Measurements from ENCODE around the gene TBC1D4.

Gene TBC1D4

GRCh38 chr13:75418997-75419396 is 63.0 kb downstream of the TBC1D4 start:
- no peak for DNase-seq (ENCODE audit: low read depth in 2 of 2, low spot score in 1 of 2)

- no peak for DNase-seq (ENCODE audit: low read depth in 2 of 2, low spot score in 1 of 2)
Observed at GRCh38 chr13:75418186-75418843, 63.7 kb downstream of the TBC1D4 start.

DNA sequence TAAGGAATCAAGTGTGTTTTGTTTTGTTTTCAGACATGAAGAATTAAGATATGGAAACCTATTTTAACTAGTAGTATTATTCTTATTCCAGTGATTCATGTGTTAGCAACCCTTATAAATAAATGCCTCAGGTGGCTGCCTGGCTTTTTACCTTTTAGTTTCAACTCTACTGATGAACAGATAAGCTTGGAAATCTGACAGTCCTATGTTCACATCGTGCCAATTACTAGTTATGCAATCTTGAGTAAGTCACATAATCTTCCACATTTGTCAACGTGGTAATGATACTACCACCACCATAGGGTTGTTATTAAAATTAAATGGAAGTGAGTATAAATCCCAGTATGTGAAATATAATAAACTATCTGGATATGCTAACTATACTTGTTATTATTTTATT is 64.3 kb downstream of the TBC1D4 start:
- no peak for DNase-seq (ENCODE audit: low read depth in 2 of 2, low spot score in 1 of 2)

GRCh38 chr13:75417012-75417384 is 65.0 kb downstream of the TBC1D4 start:
- DNase-seq (ENCODE audit: low read depth in 2 of 2, low spot score in 1 of 2) = no peak

GRCh38 chr13:75416327-75417011 is 65.5 kb downstream of the TBC1D4 start:
- DNase-seq (ENCODE audit: low read depth in 2 of 2, low spot score in 1 of 2) = no peak

DNA sequence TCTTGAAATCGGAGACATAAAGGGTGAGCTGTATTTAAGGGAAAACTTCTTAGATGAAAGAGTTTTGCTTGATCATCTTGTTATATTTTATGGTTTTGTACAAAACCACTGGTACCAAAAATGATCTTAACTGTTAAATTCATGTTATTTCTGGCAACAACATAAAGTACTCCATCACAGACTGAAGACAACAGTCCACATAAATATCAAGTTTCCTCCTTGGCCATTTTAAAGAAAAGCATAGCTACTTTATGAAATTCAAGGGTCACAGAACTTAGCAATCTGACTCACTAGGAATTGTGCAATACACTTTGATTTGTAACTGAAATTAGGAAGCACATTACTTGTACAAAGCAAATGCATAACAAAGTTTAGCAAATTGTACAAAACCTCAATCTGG is 66.3 kb downstream of the TBC1D4 start:
- DNase-seq (ENCODE audit: low read depth in 2 of 2, low spot score in 1 of 2) = no peak

DNA sequence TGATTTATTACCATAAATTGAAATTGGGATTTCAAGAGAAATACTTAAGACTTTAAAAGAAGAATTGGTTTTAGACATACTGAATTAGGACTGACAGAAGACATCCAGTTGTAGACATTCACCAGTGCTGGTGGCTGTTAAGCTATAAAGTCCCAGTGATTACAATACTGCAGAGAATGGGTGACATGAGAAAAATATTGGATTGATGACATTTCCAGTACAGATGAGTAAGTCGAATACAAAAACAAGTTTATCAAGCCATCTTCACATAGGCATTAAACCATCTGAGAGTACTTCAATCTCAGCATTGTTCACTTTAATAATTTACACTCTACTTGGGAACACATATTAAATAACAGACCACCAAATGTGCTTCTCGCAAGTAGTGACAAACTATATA is 66.8 kb downstream of the TBC1D4 start:
- DNase-seq (ENCODE audit: low read depth in 2 of 2, low spot score in 1 of 2) = no peak

DNA sequence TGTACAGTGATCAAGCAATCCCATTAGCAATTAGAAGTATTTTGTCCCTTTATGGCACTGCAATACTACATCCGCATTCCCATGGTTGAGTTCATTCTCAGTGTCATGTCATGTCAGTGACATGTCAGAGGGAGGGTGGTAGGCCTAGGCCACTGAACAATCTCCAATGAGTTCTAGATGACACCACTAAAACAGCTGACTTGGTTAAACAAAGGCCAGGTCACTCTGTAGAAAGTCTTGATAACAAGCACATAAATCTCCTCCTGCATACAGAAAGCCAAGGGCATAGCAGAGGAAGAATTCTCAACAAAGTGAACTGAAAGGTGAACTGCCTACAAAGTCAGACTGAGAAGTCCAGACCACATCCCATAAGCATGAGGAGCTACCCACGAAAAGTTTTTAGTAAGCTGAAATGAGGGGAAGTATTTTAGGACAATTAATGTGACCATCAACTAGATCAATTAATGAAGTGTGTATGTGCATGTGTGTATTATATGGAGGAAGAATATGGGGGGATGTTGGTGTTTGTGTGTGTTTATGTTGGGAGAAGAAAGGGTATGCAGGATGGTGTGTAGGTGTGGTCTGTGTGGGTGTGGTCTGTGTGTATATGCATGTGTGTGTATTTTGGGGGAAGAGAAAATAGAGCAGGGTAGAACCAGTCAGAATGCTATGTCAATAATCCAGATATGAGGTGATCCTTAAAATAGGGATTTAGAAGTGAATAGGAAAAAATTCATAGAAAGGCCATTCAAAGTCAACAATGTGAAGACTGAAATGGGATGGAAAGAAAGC is 67.7 kb downstream of the TBC1D4 start:
- no peak for DNase-seq (ENCODE audit: low read depth in 2 of 2, low spot score in 1 of 2)

DNA sequence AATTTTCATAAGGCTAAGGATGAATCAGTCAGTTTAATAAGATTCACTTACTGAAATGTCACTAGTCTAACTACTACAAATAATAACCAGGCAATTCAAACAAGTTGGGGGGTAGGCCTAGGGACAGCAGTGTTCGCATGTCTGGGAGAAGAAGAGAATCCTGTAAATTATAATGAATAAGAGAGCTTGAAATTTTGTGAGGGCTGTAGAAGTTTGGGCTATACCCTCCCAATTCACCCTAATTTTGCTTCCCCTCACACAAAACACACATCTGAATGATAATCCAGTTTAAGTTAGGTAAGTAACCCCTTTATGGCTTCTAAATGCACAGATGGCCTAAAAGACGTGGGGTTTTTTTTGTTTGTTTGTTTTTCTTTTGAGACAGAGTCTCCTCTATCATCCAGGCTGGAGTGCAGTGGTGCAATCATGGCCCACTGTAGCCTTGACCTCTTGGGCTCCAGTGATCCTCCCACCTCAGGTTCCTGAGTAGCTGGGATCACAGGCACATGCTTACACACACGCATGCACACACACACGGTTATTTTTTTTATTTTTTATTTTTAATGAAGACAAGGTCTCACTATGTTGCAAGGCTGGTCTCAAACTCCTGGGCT is 69.9 kb downstream of the TBC1D4 start:
- DNase-seq (ENCODE audit: low read depth in 2 of 2, low spot score in 1 of 2) = no peak

DNA sequence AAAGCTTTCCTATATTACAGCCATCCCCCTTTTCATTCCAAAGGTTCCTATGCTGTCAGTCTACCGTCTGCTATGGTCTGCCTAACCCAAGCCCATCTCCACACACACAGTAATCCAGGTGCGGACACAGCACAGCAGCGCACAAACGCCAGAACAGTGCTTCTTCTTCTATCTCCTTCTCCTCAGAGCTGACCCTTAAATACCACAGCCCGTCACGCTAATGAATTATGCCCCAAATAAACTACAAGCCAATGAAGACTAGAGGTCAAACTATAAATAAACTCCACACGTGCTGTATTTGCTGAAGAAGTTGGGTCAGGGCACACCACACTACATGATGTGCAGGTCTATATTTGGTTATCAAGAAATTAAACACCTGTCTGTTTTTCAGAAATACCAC is 71.8 kb downstream of the TBC1D4 start:
- DNase-seq (ENCODE audit: low read depth in 2 of 2, low spot score in 1 of 2) = no peak

- no peak for DNase-seq (ENCODE audit: low read depth in 2 of 2, low spot score in 1 of 2)
Observed at GRCh38 chr13:75407998-75408397, 74.0 kb downstream of the TBC1D4 start.

DNA sequence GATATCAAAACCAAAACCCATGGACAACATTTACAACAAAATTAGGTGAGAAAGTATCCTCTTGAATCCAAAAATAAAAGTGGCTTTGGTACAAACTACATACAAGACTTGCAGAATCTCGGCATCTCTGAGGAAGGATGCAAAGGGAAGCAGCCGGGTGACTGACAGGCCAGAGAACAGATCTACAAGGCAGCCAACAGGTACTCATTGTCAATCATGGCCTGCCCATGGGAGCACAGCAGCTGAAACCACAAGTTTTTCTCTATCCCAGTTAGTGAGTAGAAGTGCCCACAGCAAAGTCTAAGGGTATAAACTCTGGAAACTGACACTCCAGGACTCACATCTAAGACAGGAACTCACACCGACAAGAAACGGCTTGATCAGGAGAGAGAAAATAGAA is 74.5 kb downstream of the TBC1D4 start:
- DNase-seq (ENCODE audit: low read depth in 2 of 2, low spot score in 1 of 2) = no peak

GRCh38 chr13:75405976-75406703 is 75.8 kb downstream of the TBC1D4 start:
- no peak for DNase-seq (ENCODE audit: low read depth in 2 of 2, low spot score in 1 of 2)

GRCh38 chr13:75404726-75405125 is 77.2 kb downstream of the TBC1D4 start:
- DNase-seq (ENCODE audit: low read depth in 2 of 2, low spot score in 1 of 2) = no peak

DNA sequence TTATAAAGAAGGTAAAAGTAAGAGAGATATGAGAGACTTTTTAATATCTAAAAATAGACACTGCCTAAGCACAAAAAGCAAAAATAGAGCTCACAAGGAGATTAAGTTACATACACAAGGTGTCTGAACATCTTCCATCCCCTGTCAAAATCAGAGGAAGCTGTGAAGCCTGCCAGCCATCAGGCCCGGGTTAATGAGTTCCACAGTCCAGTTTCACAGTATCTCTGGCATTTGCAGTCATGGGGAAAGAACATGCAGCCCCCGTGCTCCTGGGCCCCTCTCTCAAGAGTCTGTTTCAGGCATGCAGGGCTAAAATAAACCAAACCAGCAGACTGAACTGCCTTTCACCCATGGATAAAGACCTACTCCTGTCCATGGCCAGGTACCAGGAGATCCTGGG is 79.2 kb downstream of the TBC1D4 start:
- DNase-seq (ENCODE audit: low read depth in 2 of 2, low spot score in 1 of 2) = no peak

DNA sequence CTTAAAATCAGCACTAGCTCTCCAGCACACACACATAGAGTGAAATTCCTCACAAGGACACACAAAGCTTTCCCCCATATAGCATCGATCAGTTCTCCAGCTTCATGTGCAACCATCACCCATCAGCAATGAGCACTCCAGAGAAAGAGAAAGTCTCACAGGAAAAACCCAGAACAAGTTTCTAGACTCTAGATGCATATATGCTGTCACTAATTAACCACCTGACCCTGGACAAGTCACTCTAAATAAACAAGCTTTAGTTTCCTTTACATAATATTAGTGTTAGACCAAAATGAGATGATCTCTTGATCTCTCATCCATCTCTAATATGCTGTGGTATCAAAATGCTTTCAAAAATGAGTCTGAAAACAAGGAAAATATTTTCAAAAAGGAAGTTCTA is 81.2 kb downstream of the TBC1D4 start:
- DNase-seq (ENCODE audit: low read depth in 2 of 2, low spot score in 1 of 2) = no peak

DNA sequence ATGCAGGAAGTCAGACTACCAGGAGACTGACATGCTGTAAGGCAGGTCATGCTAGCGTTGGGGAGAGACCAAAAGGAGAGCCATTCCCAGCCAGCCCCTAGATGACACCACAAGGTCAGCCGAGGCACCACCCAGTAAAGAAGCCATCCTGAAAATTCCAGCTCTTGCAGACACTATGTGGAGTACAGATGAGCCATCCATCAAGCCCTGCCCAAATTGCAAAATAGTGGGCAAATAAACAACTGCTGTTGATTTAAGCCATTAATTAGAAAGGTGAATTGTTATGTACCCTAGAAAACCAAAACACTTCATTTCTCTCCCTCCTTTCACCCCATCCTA is 82.1 kb downstream of the TBC1D4 start:
- no peak for DNase-seq (ENCODE audit: low read depth in 2 of 2, low spot score in 1 of 2)

DNA sequence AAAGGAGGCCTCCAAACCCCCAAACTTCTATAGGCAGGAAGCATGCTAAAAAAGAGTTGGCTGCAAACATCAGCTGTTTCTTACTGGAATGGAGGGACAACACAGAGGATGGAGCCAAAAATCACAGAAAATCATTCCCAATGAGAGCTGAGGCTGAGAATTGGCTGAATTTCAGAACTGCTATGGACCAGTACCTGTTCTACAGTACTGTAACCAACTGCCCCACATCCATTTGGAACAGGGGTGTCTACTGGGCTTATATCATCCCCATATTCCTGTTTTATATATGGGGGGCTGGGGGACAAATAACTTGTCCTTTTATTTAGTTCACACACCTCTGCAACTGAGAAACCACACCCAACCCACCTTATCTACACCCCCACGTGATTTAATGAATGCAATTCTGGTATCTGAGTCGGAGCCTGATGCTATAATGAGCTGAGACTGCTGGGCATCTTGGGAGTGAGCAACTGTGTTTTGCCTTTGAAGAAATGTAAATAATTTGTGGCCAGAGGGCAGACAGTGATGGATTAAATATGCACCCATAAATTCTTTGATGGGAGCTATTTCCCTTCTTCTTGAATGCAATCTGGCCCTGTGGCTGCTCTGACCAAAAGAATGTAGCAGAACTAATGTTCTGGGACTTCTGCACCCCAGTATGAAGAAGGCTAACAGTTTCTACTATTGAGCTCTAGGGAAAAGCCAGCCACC is 82.6 kb downstream of the TBC1D4 start:
- no peak for DNase-seq (ENCODE audit: low read depth in 2 of 2, low spot score in 1 of 2)

DNA sequence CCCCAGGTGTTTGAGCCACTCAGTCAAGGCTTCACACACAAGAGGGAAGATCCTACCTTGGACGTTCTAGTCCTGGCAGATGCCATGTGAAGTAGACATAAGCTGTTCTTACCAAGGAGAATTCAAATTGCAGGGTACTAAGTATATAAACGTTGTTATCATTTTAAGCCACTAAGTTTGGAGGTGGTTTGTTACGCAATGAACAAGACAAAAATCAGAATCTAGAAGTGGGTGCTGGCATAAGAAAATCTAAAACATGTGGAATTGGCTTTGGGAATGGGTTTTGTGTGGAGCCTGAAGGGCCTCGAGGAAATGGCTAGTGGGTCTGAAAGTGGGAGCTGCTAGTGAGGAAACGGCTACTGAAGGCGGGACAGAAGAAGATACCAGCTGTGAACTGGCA is 83.9 kb downstream of the TBC1D4 start:
- DNase-seq (ENCODE audit: low read depth in 2 of 2, low spot score in 1 of 2) = no peak

GRCh38 chr13:75395901-75396300 is 86.1 kb downstream of the TBC1D4 start:
- DNase-seq (ENCODE audit: low read depth in 2 of 2, low spot score in 1 of 2) = no peak

DNA sequence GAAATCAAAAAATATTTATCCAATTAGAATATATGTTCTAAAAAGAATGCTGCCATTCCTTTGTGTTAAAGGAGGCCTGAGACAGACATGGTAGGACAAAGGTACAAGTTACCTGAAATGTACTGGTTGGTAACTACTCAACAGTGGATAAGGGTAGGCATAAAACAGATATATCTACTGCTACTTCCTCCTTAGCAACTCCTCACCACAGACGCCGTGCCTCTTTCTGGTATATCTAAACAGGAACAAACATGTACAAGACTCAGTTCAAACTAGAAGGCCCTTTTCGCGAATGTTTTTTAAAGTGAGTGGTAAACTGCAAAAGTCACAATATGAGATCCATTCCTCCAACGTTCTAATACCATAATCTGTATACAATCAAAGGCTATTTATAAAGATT is 86.9 kb downstream of the TBC1D4 start:
- no peak for DNase-seq (ENCODE audit: low read depth in 2 of 2, low spot score in 1 of 2)

Data from stimulated activated CD8-positive, alpha-beta memory T cell treated with anti-CD3 and anti-CD28 coated beads, Interleukin-4, amount 100 ng/mL, for 1 hour (primary cell).